ENCODE measurements around the gene HORMAD2.

DNA sequence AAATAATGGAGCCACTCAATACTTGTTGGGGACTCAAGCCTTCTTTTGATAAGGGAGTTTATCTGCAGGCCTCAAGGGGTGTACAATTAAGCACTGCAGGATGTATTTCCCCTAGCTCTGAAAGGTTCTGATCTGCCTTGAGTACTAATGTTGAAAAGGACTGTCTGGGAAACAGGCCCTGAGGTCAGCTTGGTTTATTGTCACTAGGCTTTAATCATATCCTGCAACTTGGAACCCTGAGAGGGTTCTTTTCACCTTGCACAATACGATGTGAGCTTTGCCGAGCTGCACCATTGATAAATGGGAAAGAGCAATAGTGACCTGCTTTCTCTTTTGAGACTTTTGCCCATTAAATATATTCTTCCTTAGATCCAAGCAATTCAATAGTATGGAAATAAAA, 31.6 kb upstream of the HORMAD2 start:
- TF ChIP-seq, protein P1, sequence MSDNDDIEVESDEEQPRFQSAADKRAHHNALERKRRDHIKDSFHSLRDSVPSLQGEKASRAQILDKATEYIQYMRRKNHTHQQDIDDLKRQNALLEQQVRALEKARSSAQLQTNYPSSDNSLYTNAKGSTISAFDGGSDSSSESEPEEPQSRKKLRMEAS (IDR thresholded peaks at IDR 0.05; ENCODE audit: low read depth, low read length): no peak
- TF ChIP-seq, protein P2, sequence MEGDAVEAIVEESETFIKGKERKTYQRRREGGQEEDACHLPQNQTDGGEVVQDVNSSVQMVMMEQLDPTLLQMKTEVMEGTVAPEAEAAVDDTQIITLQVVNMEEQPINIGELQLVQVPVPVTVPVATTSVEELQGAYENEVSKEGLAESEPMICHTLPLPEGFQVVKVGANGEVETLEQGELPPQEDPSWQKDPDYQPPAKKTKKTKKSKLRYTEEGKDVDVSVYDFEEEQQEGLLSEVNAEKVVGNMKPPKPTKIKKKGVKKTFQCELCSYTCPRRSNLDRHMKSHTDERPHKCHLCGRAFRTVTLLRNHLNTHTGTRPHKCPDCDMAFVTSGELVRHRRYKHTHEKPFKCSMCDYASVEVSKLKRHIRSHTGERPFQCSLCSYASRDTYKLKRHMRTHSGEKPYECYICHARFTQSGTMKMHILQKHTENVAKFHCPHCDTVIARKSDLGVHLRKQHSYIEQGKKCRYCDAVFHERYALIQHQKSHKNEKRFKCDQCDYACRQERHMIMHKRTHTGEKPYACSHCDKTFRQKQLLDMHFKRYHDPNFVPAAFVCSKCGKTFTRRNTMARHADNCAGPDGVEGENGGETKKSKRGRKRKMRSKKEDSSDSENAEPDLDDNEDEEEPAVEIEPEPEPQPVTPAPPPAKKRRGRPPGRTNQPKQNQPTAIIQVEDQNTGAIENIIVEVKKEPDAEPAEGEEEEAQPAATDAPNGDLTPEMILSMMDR (IDR thresholded peaks at IDR 0.05; ENCODE audit: low read depth, low read length): no peak
- TF ChIP-seq POLR2A (IDR thresholded peaks at IDR 0.05; ENCODE audit: extremely low read depth, insufficient read length): no peak
- TF ChIP-seq MYC (IDR thresholded peaks at IDR 0.05; ENCODE audit: low read depth, low read length): no peak

All from NB4 (cell line).